ENCODE data around the gene P2RY4. TPM values are rescaled to one million over a fixed set of nuclear protein-coding genes. Genes with fewer than 3 reads are reported as not detected.

Gene P2RY4
- total RNA-seq, 2 donors from 2014 or later: not detected

GRCh38 chrX:70241501-70241900 is 18.5 kb downstream of the P2RY4 start:
- Histone ChIP-seq H3K36me3 (no peaks in the 10 kb centered on the region), H3K27me3 (no peaks in the 10 kb centered on the region), H3K9me3 (no peaks in the 10 kb centered on the region), H3K4me3 (no peak overlapping the region), H3K4me1 (no peaks in the 10 kb centered on the region), H3K27ac (no peak overlapping the region)
- DNase-seq (ENCODE audit: low spot score): no peak
- no peak for TF ChIP-seq CTCF (IDR thresholded peaks at IDR 0.05)

- no peak for TF ChIP-seq CTCF (IDR thresholded peaks at IDR 0.05)
- Histone ChIP-seq H3K4me3 (no peak overlapping the region), H3K27ac (no peak overlapping the region), H3K9me3 (no peaks in the 10 kb centered on the region), H3K27me3 (no peaks in the 10 kb centered on the region), H3K4me1 (no peaks in the 10 kb centered on the region), H3K36me3 (no peaks in the 10 kb centered on the region)
- no peak for DNase-seq (ENCODE audit: low spot score)
Observed at GRCh38 chrX:70240751-70241150, 19.3 kb downstream of the P2RY4 start.

GRCh38 chrX:70234355-70234754 is 25.6 kb downstream of the P2RY4 start, which contains the start of gene AWAT1:
AWAT1 (plus strand) TSS chrX:70234655; CDS start chrX:70234696, 41 bp downstream.
- no peaks in the 10 kb centered on the region for H3K4me1 ChIP-seq
- no peak for DNase-seq (ENCODE audit: low spot score)
- no peaks in the 10 kb centered on the region for H3K36me3 ChIP-seq
- no peak within 1 kb of the TSS for H3K4me3 ChIP-seq
- H3K27ac ChIP-seq: no peak within 1 kb of the TSS
- no peaks in the 10 kb centered on the region for H3K9me3 ChIP-seq
- H3K27me3 ChIP-seq: no peaks in the 10 kb centered on the region
- no peak for TF ChIP-seq CTCF (IDR thresholded peaks at IDR 0.05)

- no peak overlapping the region for H3K4me3 ChIP-seq
- H3K36me3 ChIP-seq: no peaks in the 10 kb centered on the region
- DNase-seq (ENCODE audit: low spot score): no peak
- no peak for TF ChIP-seq CTCF (IDR thresholded peaks at IDR 0.05)
- no peaks in the 10 kb centered on the region for H3K4me1 ChIP-seq
- no peak overlapping the region for H3K27ac ChIP-seq
- no peaks in the 10 kb centered on the region for H3K27me3 ChIP-seq
- H3K9me3 ChIP-seq: no peaks in the 10 kb centered on the region
Observed at GRCh38 chrX:70231666-70232065, 28.3 kb downstream of the P2RY4 start.

- no peaks in the 10 kb centered on the region for H3K27me3 ChIP-seq
- no peak for TF ChIP-seq CTCF (IDR thresholded peaks at IDR 0.05)
- H3K27ac ChIP-seq: no peak overlapping the region
- DNase-seq (ENCODE audit: low spot score): no peak
- no peaks in the 10 kb centered on the region for H3K4me1 ChIP-seq
- no peaks in the 10 kb centered on the region for H3K9me3 ChIP-seq
- no peak overlapping the region for H3K4me3 ChIP-seq
- no peaks in the 10 kb centered on the region for H3K36me3 ChIP-seq
Observed at GRCh38 chrX:70226687-70227086, 33.3 kb downstream of the P2RY4 start.

- no peak for DNase-seq (ENCODE audit: low spot score)
Observed at GRCh38 chrX:70226048-70226447, 34.0 kb downstream of the P2RY4 start.

More at GRCh38 chrX:70226048-70226447, 34.0 kb downstream of the P2RY4 start:
- Histone ChIP-seq H3K4me1 (no peaks in the 10 kb centered on the region), H3K36me3 (no peaks in the 10 kb centered on the region), H3K9me3 (no peaks in the 10 kb centered on the region), H3K27me3 (no peaks in the 10 kb centered on the region), H3K4me3 (no peak overlapping the region), H3K27ac (no peak overlapping the region)
- TF ChIP-seq CTCF (IDR thresholded peaks at IDR 0.05): no peak

All from right atrium auricular region (tissue), 2 donors.